HFFc6 (cell line): Measurements from ENCODE around the gene RTL5. TPM values are rescaled to one million over a fixed set of nuclear protein-coding genes. Genes with fewer than 3 reads are reported as not detected.
"Not testable (repeated sequence)": the region's sequence is repeated elsewhere in the genome, so short reads cannot be mapped to it uniquely, and the experiment has no call there.

ENCODE experiments used
- DNase-seq: peaks from one replicate; pipeline ENCODE4 v3.0.0-alpha.2; 2018
- H3K27ac Mint-ChIP-seq: 2 replicates; pipeline ENCODE4 v1.8.0; 2020; ENCODE audit warnings: mild to moderate bottlenecking, mixed read lengths
- H3K27me3 Mint-ChIP-seq: 2 replicates; pipeline ENCODE4 v1.8.0; 2021; ENCODE audit warnings: mild to moderate bottlenecking, moderate library complexity, mixed read lengths; ENCODE audit not compliant: insufficient read depth
- H3K36me3 Mint-ChIP-seq: 2 replicates; pipeline ENCODE4 v1.8.0; 2021; ENCODE audit warnings: low read depth, mixed read lengths
- H3K4me1 Mint-ChIP-seq: 2 replicates; pipeline ENCODE4 v1.8.0; 2020; ENCODE audit warnings: low read depth, mixed read lengths
- H3K4me3 Mint-ChIP-seq: 2 replicates; pipeline ENCODE4 v1.8.0; 2020; ENCODE audit warnings: mild to moderate bottlenecking, moderate library complexity, mixed read lengths
- H3K9me3 Mint-ChIP-seq: 2 replicates; pipeline ENCODE4 v1.8.0; 2020; ENCODE audit warnings: mild to moderate bottlenecking, mixed read lengths
- CTCF ChIP-seq: fragments of 200-600 bp; sonication (generic); IDR thresholded peaks from 2 replicates; pipeline ENCODE4 v1.5.0; 2021; ENCODE audit warnings: antibody characterized with exemption, mild to moderate bottlenecking
- long read RNA-seq: library from polyadenylated mRNA; unstranded; transcript quantifications from one replicate; pipeline ENCODE4 v2.0.0, GENCODE V29; 2019
- total RNA-seq, 6 experiments: library from RNA; stranded (reverse); fragmentation: NEBNext Ultra II Directional; extraction: Animal tissue kit (Norgen Biotek cat#: 25700); gene quantifications; 2 replicates in 1 of 6; 3 replicates in 5 of 6; pipeline ENCODE4 v1.2.3, GENCODE V29; 2021

RTL5 gene
- total RNA-seq, result 1 to 10 TPM; 1.5 to 2.0 (median 1.9) TPM
- long read RNA-seq, full-length matches to known transcripts, result 1 of 1 reads
- long read RNA-seq, partial matches to known transcripts, result 0 of 1 reads
- long read RNA-seq, other reads (novel, unspliced or antisense), result 0 of 1 reads

- H3K36me3 Mint-ChIP-seq, result no peaks in the 10 kb centered on the region
- H3K27me3 Mint-ChIP-seq, result peaks cover 8% of the 10 kb centered on the region; the same call in 1 of the 2 replicates
- no peak within 1 kb of the TSS for H3K27ac Mint-ChIP-seq
- peak; percentile 85 for DNase-seq
- 0 out of 2 replicates have a peak, but pooled peaks have one; percentile 10 for TF ChIP-seq CTCF
- peak within 1 kb of the TSS; percentile 84 for H3K4me3 Mint-ChIP-seq
- no peaks in the 10 kb centered on the region for H3K9me3 Mint-ChIP-seq
- H3K4me1 Mint-ChIP-seq, result peaks cover 10% of the 10 kb centered on the region
Observed at GRCh38 chrX:72131317-72132294, at the start of gene RTL5. RTL5 (minus strand) TSS chrX:72131915.

GRCh38 chrX:72180539-72180938, 48.8 kb upstream of the RTL5 start:
- Mint-ChIP-seq H3K4me3 (0 out of 2 replicates have a peak overlapping the region, but pooled peaks have one; percentile 20), H3K9me3 (no peaks in the 10 kb centered on the region), H3K27ac (no peak overlapping the region), H3K4me1 (no peaks in the 10 kb centered on the region), H3K36me3 (no peaks in the 10 kb centered on the region), H3K27me3 (no peaks in the 10 kb centered on the region; the same call in 1 of the 2 replicates)
- no peak for DNase-seq
- no peak for TF ChIP-seq CTCF

GRCh38 chrX:72176981-72177380, 45.3 kb upstream of the RTL5 start:
- H3K4me1 Mint-ChIP-seq, result no peaks in the 10 kb centered on the region
- DNase-seq, result no peak
- TF ChIP-seq CTCF, result no peak
- no peaks in the 10 kb centered on the region for H3K36me3 Mint-ChIP-seq
- no peak overlapping the region for H3K27ac Mint-ChIP-seq
- no peak overlapping the region for H3K4me3 Mint-ChIP-seq
- H3K9me3 Mint-ChIP-seq, result no peaks in the 10 kb centered on the region
- peaks cover 1% of the 10 kb centered on the region for H3K27me3 Mint-ChIP-seq

- DNase-seq, H3K4me3 Mint-ChIP-seq, H3K36me3 Mint-ChIP-seq, H3K4me1 Mint-ChIP-seq, H3K9me3 Mint-ChIP-seq, H3K27me3 Mint-ChIP-seq, H3K27ac Mint-ChIP-seq: not testable (repeated sequence)
Observed at GRCh38 chrX:72176289-72176688, 44.6 kb upstream of the RTL5 start.

GRCh38 chrX:72169008-72169728, 37.5 kb upstream of the RTL5 start:
- peaks cover 3% of the 10 kb centered on the region; the same call in 1 of the 2 replicates for H3K27me3 Mint-ChIP-seq
- no peaks in the 10 kb centered on the region for H3K4me1 Mint-ChIP-seq
- no peak overlapping the region for H3K27ac Mint-ChIP-seq
- DNase-seq, result no peak
- TF ChIP-seq CTCF, result no peak
- H3K36me3 Mint-ChIP-seq, result no peaks in the 10 kb centered on the region
- H3K9me3 Mint-ChIP-seq, result no peaks in the 10 kb centered on the region
- peak overlapping the region; percentile 34 for H3K4me3 Mint-ChIP-seq
